Subcutaneous abdominal adipose tissue (tissue), 5 donors: ENCODE measurements around the gene SCIMP.
"Not testable (repeated sequence)": the region's sequence is repeated elsewhere in the genome, so short reads cannot be mapped to it uniquely, and the experiment has no call there.

Source experiments
- H3K27ac ChIP-seq: one replicate; pipeline ENCODE4 v1.7.0; 2013; ENCODE audit warnings: low read depth, mild to moderate bottlenecking, inconsistent platforms, low read length, moderate library complexity
- H3K27me3 ChIP-seq, 5 donors: one replicate each; pipeline ENCODE4 v1.7.0; 2013; ENCODE audit warnings: low read length in 5 of 5, inconsistent platforms in 1 of 5; ENCODE audit not compliant: control insufficient read depth in 5 of 5, insufficient read depth in 4 of 5
- H3K36me3 ChIP-seq, 5 donors: one replicate each; pipeline ENCODE4 v1.7.0; 2013; ENCODE audit warnings: low read length in 5 of 5; ENCODE audit not compliant: control insufficient read depth in 5 of 5, insufficient read depth in 5 of 5
- H3K4me1 ChIP-seq, 5 donors: one replicate each; pipeline ENCODE4 v1.7.0; 2013; ENCODE audit warnings: low read length in 5 of 5, mild to moderate bottlenecking in 3 of 5, moderate library complexity in 1 of 5; ENCODE audit not compliant: control insufficient read depth in 5 of 5, insufficient read depth in 5 of 5
- H3K4me3 ChIP-seq, 5 donors: one replicate each; pipeline ENCODE4 v1.7.0; 2013; ENCODE audit warnings: low read length in 5 of 5, low read depth in 1 of 5
- H3K9ac ChIP-seq, 5 donors: one replicate each; pipeline ENCODE4 v1.7.0; 2013; ENCODE audit warnings: low read length in 5 of 5, mild to moderate bottlenecking in 4 of 5, moderate library complexity in 3 of 5
- H3K9me3 ChIP-seq, 5 donors: one replicate each; pipeline ENCODE4 v1.7.0; 2013; ENCODE audit warnings: low read length in 5 of 5; ENCODE audit not compliant: control insufficient read depth in 5 of 5
- donor health status: healthy.
- donor health status: healthy.
- donor health status: healthy.
- donor health status: healthy.
- donor health status: healthy.

SCIMP gene

GRCh38 chr17:5194346-5194745 is 40.3 kb downstream of the SCIMP start:
- Histone ChIP-seq H3K27me3 (no peaks in the 10 kb centered on the region), H3K4me3 (no peak overlapping the region), H3K9me3 (peaks cover 0 to 5% (median 0%) of the 10 kb centered on the region in 5 donors), H3K4me1 (peaks cover 6 to 21% (median 20%) of the 10 kb centered on the region in 5 donors), H3K36me3 (peaks cover 0 to 2% (median 0%) of the 10 kb centered on the region in 5 donors), H3K27ac (no peak overlapping the region), H3K9ac (no peak overlapping the region)

GRCh38 chr17:5191541-5192417 is 42.9 kb downstream of the SCIMP start, which contains the start of gene ZNF594:
Gene ZNF594, minus strand, starts transcription at chr17:5191868. Its CDS starts 7,612 bp downstream, at chr17:5184256.
- Histone ChIP-seq H3K27ac (peak within 1 kb of the TSS; percentile 69), H3K9me3 (peaks cover 3 to 20% (median 13%) of the 10 kb centered on the region in 5 donors), H3K4me3 (peak within 1 kb of the TSS; percentile 83 to 93 (median 86)), H3K9ac (peak within 1 kb of the TSS in 4 of 5 donors; percentile 58 to 83 (median 80)), H3K36me3 (peaks cover 0 to 2% (median 0%) of the 10 kb centered on the region in 5 donors), H3K27me3 (no peaks in the 10 kb centered on the region), H3K4me1 (peaks cover 6 to 21% (median 18%) of the 10 kb centered on the region in 5 donors)

- Histone ChIP-seq H3K36me3 (peaks cover 0 to 12% (median 0%) of the 10 kb centered on the region in 5 donors), H3K9me3 (peaks cover 51 to 87% (median 85%) of the 10 kb centered on the region in 5 donors), H3K9ac (no peak overlapping the region), H3K27ac (no peak overlapping the region), H3K4me1 (peaks cover 0 to 9% (median 0%) of the 10 kb centered on the region in 5 donors), H3K4me3 (peak overlapping the region; percentile 11 to 60 (median 27)), H3K27me3 (no peaks in the 10 kb centered on the region)
Measured at GRCh38 chr17:5184288-5184687, 50.4 kb downstream of the SCIMP start.

GRCh38 chr17:5183410-5183793 is 51.3 kb downstream of the SCIMP start:
- H3K4me3 ChIP-seq, result peak overlapping the region; percentile 10 to 60 (median 49)
- H3K9ac ChIP-seq, result peak overlapping the region in 1 of 5 donors; percentile 48
- H3K27me3 ChIP-seq, result no peaks in the 10 kb centered on the region
- H3K27ac ChIP-seq, result no peak overlapping the region
- peaks cover 0 to 13% (median 0%) of the 10 kb centered on the region in 5 donors for H3K36me3 ChIP-seq
- peaks cover 0 to 9% (median 0%) of the 10 kb centered on the region in 5 donors for H3K4me1 ChIP-seq
- peaks cover 51 to 95% (median 89%) of the 10 kb centered on the region in 5 donors for H3K9me3 ChIP-seq

GRCh38 chr17:5182597-5183409 is 51.9 kb downstream of the SCIMP start:
- Histone ChIP-seq H3K4me3 (peak overlapping the region; percentile 18 to 60 (median 51)), H3K36me3 (peaks cover 0 to 15% (median 0%) of the 10 kb centered on the region in 5 donors), H3K9ac (peak overlapping the region in 1 of 5 donors; percentile 48), H3K27ac (no peak overlapping the region), H3K9me3 (peaks cover 54 to 97% (median 93%) of the 10 kb centered on the region in 5 donors), H3K27me3 (no peaks in the 10 kb centered on the region), H3K4me1 (peaks cover 0 to 9% (median 0%) of the 10 kb centered on the region in 5 donors)

GRCh38 chr17:5181509-5182305 is 53.0 kb downstream of the SCIMP start:
- Histone ChIP-seq H3K27me3 (no peaks in the 10 kb centered on the region), H3K36me3 (peaks cover 0 to 15% (median 0%) of the 10 kb centered on the region in 5 donors), H3K4me3 (peak overlapping the region; percentile 18 to 60 (median 46)), H3K27ac (no peak overlapping the region), H3K9ac (peak overlapping the region in 1 of 5 donors; percentile 12), H3K9me3 (peaks cover 52 to 97% (median 89%) of the 10 kb centered on the region in 5 donors), H3K4me1 (peaks cover 0 to 9% (median 0%) of the 10 kb centered on the region in 5 donors)

GRCh38 chr17:5179003-5179402 is 55.7 kb downstream of the SCIMP start:
- no peaks in the 10 kb centered on the region for H3K27me3 ChIP-seq
- H3K36me3 ChIP-seq, result peaks cover 0 to 22% (median 7%) of the 10 kb centered on the region in 5 donors
- peak overlapping the region in 2 of 5 donors; percentile 45 to 60 for H3K4me3 ChIP-seq
- peaks cover 0 to 9% (median 0%) of the 10 kb centered on the region in 5 donors for H3K4me1 ChIP-seq
- H3K9me3 ChIP-seq, result peaks cover 44 to 87% (median 71%) of the 10 kb centered on the region in 5 donors
- no peak overlapping the region for H3K9ac ChIP-seq
- no peak overlapping the region for H3K27ac ChIP-seq

GRCh38 chr17:5175027-5175426 is 59.6 kb downstream of the SCIMP start:
- not testable (repeated sequence) for H3K4me1 ChIP-seq, H3K27me3 ChIP-seq, H3K9ac ChIP-seq, H3K27ac ChIP-seq
- H3K4me3 ChIP-seq, result peak overlapping the region in 1 of 5 donors; percentile 16
- H3K36me3 ChIP-seq, result peaks cover 0 to 10% (median 7%) of the 10 kb centered on the region in 5 donors
- peaks cover 8 to 54% (median 39%) of the 10 kb centered on the region in 5 donors for H3K9me3 ChIP-seq
